Suprapubic skin (tissue), 4 donors: ENCODE measurements around the gene MARCHF6. TPM values are rescaled to one million over a fixed set of nuclear protein-coding genes. Genes with fewer than 3 reads are reported as not detected.
"Not testable (repeated sequence)": the region's sequence is repeated elsewhere in the genome, so short reads cannot be mapped to it uniquely, and the experiment has no call there.

ENCODE experiments used
- DNase-seq, 2 donors: peaks; one replicate each; pipeline ENCODE4 v3.0.0-alpha.2; 2019; ENCODE audit warnings: low spot score in 2 of 2
- H3K27ac ChIP-seq: fragments of 200-600 bp; sonication (generic); one replicate; pipeline ENCODE4 v1.5.1; 2019
- H3K27me3 ChIP-seq: fragments of 200-600 bp; sonication (generic); one replicate; pipeline ENCODE4 v1.5.1; 2019
- H3K36me3 ChIP-seq: fragments of 200-600 bp; sonication (generic); one replicate; pipeline ENCODE4 v1.5.1; 2019
- H3K4me1 ChIP-seq: fragments of 200-600 bp; sonication (generic); one replicate; pipeline ENCODE4 v1.5.1; 2019
- H3K4me3 ChIP-seq: fragments of 200-600 bp; sonication (generic); one replicate; pipeline ENCODE4 v1.5.1; 2019; ENCODE audit warnings: mild to moderate bottlenecking
- H3K9me3 ChIP-seq: fragments of 200-600 bp; sonication (generic); one replicate; pipeline ENCODE4 v1.5.1; 2019
- EP300 ChIP-seq: sonication (generic); formaldehyde crosslinking; IDR thresholded peaks from one replicate; pipeline ENCODE4 v1.6.1; 2017; ENCODE audit warnings: antibody characterized with exemption
- POLR2A ChIP-seq, 2 donors: fragments of 450-650 bp; IDR thresholded peaks; one replicate each; pipeline ENCODE4 v1.6.1; 2017; ENCODE audit warnings: antibody characterized with exemption in 2 of 2, mild to moderate bottlenecking in 2 of 2, moderate library complexity in 2 of 2
- POLR2AphosphoS5 ChIP-seq, 3 donors: sonication (generic); formaldehyde crosslinking; IDR thresholded peaks; one replicate each; pipeline ENCODE4 v1.6.1; 2017; ENCODE audit warnings: antibody characterized with exemption in 3 of 3
- WGBS: methylation state at CpG from one replicate; pipeline ENCODE4 v1.1.5; 2018; 5-methylcytosine and 5-hydroxymethylcytosine counted together
- total RNA-seq, 4 donors: library from RNA; depleted of rRNA; stranded (reverse); fragments of >200 nt; gene quantifications; one replicate each; pipeline ENCODE4 v1.1.0, GENCODE V29; 2016
- TF ChIP-seq, protein P1 (sequence below), 2 donors: fragments of 200-600 bp in 1 of 2; fragments of 450-650 bp in 1 of 2; sonication (generic) in 1 of 2; IDR thresholded peaks; one replicate each; pipeline ENCODE4 v1.5.1; 2016 to 2019; ENCODE audit warnings: antibody characterized with exemption in 2 of 2, mild to moderate bottlenecking in 1 of 2, moderate library complexity in 1 of 2

Gene MARCHF6
- total RNA-seq, 4 donors from 2014 or later = 89.7 to 273 (median 143) TPM

DNA sequence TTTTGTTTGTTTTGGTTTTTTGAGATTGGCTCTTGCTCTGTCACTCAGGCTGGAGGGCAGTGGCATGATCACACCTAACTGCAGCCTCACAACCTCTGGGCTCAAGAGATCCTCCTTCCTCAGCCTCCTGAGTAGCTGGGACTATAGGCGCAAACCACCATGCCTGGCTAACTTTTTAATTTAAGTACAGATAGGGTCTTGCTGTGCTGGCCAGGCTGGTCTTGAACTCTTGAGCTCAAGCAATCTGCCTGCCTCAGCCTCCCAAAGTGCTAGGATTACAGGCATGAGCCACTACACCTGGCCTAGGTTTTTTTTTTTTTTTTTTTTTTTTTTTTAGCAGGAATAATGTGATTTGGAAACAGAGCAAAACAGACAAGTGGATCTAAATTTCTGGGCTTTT, 37.6 kb downstream of the MARCHF6 start:
- H3K4me3 ChIP-seq = no peak overlapping the region
- H3K36me3 ChIP-seq = peaks cover 85% of the 10 kb centered on the region
- H3K27me3 ChIP-seq = no peaks in the 10 kb centered on the region
- no peaks in the 10 kb centered on the region for H3K9me3 ChIP-seq
- 100% methylated on average over 1 of the region's 1 CpG for WGBS
- no peaks in the 10 kb centered on the region for H3K4me1 ChIP-seq
- no peak overlapping the region for H3K27ac ChIP-seq
- no peak for TF ChIP-seq POLR2AphosphoS5 (IDR thresholded peaks at IDR 0.05)
- TF ChIP-seq, protein P1, sequence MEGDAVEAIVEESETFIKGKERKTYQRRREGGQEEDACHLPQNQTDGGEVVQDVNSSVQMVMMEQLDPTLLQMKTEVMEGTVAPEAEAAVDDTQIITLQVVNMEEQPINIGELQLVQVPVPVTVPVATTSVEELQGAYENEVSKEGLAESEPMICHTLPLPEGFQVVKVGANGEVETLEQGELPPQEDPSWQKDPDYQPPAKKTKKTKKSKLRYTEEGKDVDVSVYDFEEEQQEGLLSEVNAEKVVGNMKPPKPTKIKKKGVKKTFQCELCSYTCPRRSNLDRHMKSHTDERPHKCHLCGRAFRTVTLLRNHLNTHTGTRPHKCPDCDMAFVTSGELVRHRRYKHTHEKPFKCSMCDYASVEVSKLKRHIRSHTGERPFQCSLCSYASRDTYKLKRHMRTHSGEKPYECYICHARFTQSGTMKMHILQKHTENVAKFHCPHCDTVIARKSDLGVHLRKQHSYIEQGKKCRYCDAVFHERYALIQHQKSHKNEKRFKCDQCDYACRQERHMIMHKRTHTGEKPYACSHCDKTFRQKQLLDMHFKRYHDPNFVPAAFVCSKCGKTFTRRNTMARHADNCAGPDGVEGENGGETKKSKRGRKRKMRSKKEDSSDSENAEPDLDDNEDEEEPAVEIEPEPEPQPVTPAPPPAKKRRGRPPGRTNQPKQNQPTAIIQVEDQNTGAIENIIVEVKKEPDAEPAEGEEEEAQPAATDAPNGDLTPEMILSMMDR (IDR thresholded peaks at IDR 0.05) = no peak
- TF ChIP-seq EP300 = no peak
- TF ChIP-seq POLR2A (IDR thresholded peaks at IDR 0.05) = no peak
- DNase-seq = no peak

DNA sequence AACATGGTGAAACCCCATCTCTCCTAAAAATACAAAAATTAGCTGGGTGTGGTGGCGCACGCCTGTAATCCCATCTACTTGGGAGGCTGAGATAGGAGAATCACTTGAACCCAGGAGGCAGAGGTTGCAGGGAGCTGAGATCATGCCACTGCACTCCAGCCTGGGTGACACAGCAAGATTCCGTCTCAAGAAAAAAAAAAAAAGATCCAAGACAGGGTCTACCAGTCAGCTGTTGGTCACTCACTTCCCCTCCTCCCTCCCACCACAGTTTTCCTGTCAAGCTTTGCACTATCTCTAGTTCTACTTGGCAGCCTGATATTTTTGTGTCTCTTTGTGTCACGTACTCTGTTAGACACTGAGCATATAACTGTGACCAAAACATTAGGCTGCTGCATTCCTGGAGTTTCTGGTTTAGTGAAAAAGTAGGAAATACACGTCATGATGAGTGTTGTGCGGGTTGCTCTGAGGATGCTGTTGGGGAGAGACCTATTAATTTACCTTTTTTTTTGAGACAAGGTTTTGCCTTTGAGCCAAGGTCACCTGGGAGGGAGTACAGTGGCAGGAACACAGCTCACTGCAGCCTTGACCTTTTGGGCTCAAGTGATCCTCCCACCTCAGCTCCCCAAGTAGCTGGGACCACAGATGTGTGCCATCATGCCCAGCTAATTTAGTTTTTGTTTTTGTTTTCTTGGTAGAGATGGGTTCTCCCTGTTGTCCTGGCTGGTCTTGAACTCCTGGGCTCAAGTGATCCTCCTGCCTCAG, 39.3 kb downstream of the MARCHF6 start:
- not testable (repeated sequence) for H3K9me3 ChIP-seq, H3K4me1 ChIP-seq, H3K27me3 ChIP-seq, H3K27ac ChIP-seq, DNase-seq, H3K4me3 ChIP-seq
- WGBS = 93% methylated on average over 6 of the region's 6 CpGs
- H3K36me3 ChIP-seq = peaks cover 83% of the 10 kb centered on the region

DNA sequence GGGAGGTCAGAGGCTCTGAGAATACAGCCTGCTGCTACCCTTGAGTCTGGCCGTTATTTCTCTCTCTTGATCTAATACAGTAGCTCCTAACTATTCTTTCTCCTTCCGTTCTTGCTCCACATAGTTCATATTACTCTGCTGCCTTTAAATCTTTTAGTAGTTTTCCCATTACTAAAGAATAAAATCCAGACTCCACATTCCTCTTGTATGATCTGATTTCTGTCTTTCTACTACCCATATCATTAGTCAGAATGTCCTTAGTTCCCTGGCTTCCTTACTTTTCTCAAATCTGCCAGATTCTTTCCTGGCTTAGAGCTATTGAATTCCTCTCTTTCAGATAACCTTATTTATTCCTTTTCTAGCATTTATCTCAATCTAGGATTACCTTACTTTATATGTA, 40.0 kb downstream of the MARCHF6 start:
- WGBS = 74% methylated on average over 2 of the region's 2 CpGs
- no peak for DNase-seq
- Histone ChIP-seq H3K9me3 (no peaks in the 10 kb centered on the region), H3K36me3 (peaks cover 82% of the 10 kb centered on the region), H3K27ac (no peak overlapping the region), H3K27me3 (no peaks in the 10 kb centered on the region), H3K4me1 (no peaks in the 10 kb centered on the region), H3K4me3 (no peak overlapping the region)
- TF ChIP-seq POLR2AphosphoS5 (IDR thresholded peaks at IDR 0.05) (no peak), EP300 (no peak), POLR2A (IDR thresholded peaks at IDR 0.05) (no peak)
- TF ChIP-seq, protein P1 (IDR thresholded peaks at IDR 0.05) = no peak

DNA sequence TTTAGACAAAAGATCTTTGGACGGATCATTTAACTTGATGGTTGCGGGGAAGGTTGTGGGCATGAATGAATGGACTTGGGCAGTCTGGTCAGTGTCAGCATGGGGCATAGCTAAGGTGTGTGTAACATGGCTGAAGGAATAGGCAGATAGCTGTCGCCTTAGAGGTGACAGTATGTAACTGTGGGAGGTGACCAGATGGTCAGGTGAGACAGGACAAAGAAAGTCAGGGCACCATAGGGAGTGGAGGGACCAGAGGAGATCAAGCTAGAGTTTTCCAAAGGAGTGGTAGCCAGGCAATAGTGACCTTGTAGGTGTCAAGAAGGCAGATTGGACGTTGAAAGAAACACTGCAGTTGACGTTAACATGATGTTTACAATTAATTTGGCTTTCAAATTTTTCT, 43.1 kb downstream of the MARCHF6 start:
- Histone ChIP-seq H3K4me3 (no peak overlapping the region), H3K9me3 (no peaks in the 10 kb centered on the region), H3K36me3 (peaks cover 64% of the 10 kb centered on the region), H3K4me1 (no peaks in the 10 kb centered on the region), H3K27ac (no peak overlapping the region), H3K27me3 (no peaks in the 10 kb centered on the region)
- no peak for DNase-seq
- TF ChIP-seq, protein P1 (IDR thresholded peaks at IDR 0.05) = no peak
- TF ChIP-seq EP300 = no peak
- TF ChIP-seq POLR2AphosphoS5 (IDR thresholded peaks at IDR 0.05) = no peak
- TF ChIP-seq POLR2A (IDR thresholded peaks at IDR 0.05) = no peak
- 80% methylated on average over 5 of the region's 5 CpGs for WGBS

DNA sequence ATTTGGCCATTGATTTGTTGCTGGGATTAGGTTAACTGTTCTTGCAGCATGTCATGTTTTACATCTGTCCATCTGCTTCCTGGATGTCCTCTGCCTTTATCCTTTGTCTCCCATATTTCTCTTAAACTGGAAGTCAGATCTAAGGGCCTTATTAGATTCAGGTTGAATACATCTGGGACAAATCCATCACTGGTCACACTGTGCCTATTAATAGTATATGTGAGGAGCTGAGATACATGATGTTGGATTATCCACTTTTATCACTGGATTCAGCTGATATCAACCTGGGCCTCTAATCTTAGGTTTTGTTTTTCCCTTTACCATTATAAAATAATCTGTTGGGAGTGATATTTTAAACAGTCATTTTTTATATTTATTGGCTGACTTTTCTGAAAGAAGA, 46.3 kb downstream of the MARCHF6 start:
- peaks cover 67% of the 10 kb centered on the region for H3K36me3 ChIP-seq
- no peak overlapping the region for H3K27ac ChIP-seq
- DNase-seq = no peak

More for the DNA sequence above, 46.3 kb downstream of the MARCHF6 start:
- no peak for TF ChIP-seq POLR2A (IDR thresholded peaks at IDR 0.05)
- TF ChIP-seq, protein P1 (IDR thresholded peaks at IDR 0.05) = no peak
- no peak for TF ChIP-seq EP300
- TF ChIP-seq POLR2AphosphoS5 (IDR thresholded peaks at IDR 0.05) = no peak
- Histone ChIP-seq H3K9me3 (no peaks in the 10 kb centered on the region), H3K4me1 (no peaks in the 10 kb centered on the region), H3K27me3 (no peaks in the 10 kb centered on the region), H3K4me3 (no peak overlapping the region)
